ENCODE measurements around the gene SIRPB2. TPM values are rescaled to one million over a fixed set of nuclear protein-coding genes. Genes with fewer than 3 reads are reported as not detected.

SIRPB2 gene
- total RNA-seq, 1 experiment from 2014 or later = not detected

- no peak overlapping the region for H3T11ph ChIP-seq (ENCODE audit: low read length)
- H2BK20ac ChIP-seq (ENCODE audit: low read depth, low read length, poor library complexity, severe bottlenecking) = no peak overlapping the region
- no peak overlapping the region for H2BK120ac ChIP-seq (ENCODE audit: low read depth, low read length, poor library complexity, severe bottlenecking)
- no peaks in the 10 kb centered on the region for H3K9me3 ChIP-seq (ENCODE audit: control insufficient read depth, low read depth, low read length)
- no peak overlapping the region for H3K23ac ChIP-seq (ENCODE audit: insufficient read length, low read depth, low read length)
- no peak overlapping the region; a peak in 1 of 7 replicates for H3K27ac Mint-ChIP-seq
- H3K36me3 Mint-ChIP-seq (ENCODE audit: insufficient read depth in 1 of 3, low read depth in 3 of 3) = no peaks in the 10 kb centered on the region
- H3K4me2 ChIP-seq (ENCODE audit: insufficient read depth, insufficient read length, low read length) = no peak overlapping the region
- H4K20me1 ChIP-seq (ENCODE audit: control insufficient read depth, insufficient read depth, insufficient read length) = no peaks in the 10 kb centered on the region
- no CpG with 5 or more reads among the region's 7 CpGs for WGBS (ENCODE audit: extremely low coverage, insufficient read length, low lambda C conversion rate)
- no peak overlapping the region for H4K8ac ChIP-seq (replicated peaks; ENCODE audit: insufficient read length, low read depth, low read length)
- peaks cover 22% of the 10 kb centered on the region for H3K27me3 Mint-ChIP-seq (ENCODE audit: low read depth)
- H2BK15ac ChIP-seq (ENCODE audit: low read depth, low read length) = no peak overlapping the region
- H3K27me3 ChIP-seq (ENCODE audit: insufficient read depth, low read length) = no peaks in the 10 kb centered on the region
- no peaks in the 10 kb centered on the region for H3K4me1 Mint-ChIP-seq
- no peak overlapping the region for H2BK12ac ChIP-seq (ENCODE audit: insufficient read length, low read depth, low read length)
- no peak overlapping the region for H3K56ac ChIP-seq (ENCODE audit: insufficient read length, low read depth, low read length)
- no peaks in the 10 kb centered on the region for H3K79me1 ChIP-seq (ENCODE audit: insufficient read depth, low read depth, low read length, poor library complexity, severe bottlenecking)
- no peak overlapping the region for H2BK5ac ChIP-seq (ENCODE audit: insufficient read length, low read length)
- no peak overlapping the region for H3K9ac ChIP-seq (ENCODE audit: extremely low read depth, insufficient read length, low read length)
- no peaks in the 10 kb centered on the region for H3K4me1 ChIP-seq (ENCODE audit: insufficient read depth, low read length)
- H2AFZ ChIP-seq (ENCODE audit: low read length) = no peak overlapping the region
- no peak overlapping the region for H4K5ac ChIP-seq (ENCODE audit: insufficient read length, low read depth, low read length)
- no peak for TF ChIP-seq CTCF (conservative IDR thresholded peaks at IDR 0.05)
- H3K4me3 Mint-ChIP-seq = no peak overlapping the region
- no peak overlapping the region for H3K4ac ChIP-seq (ENCODE audit: low read depth, low read length)
- H3K79me2 ChIP-seq (ENCODE audit: insufficient read depth, low read length) = no peaks in the 10 kb centered on the region
- no peaks in the 10 kb centered on the region for H3K9me3 Mint-ChIP-seq
- no peak for DNase-seq
- no peak overlapping the region for H3K27ac ChIP-seq (ENCODE audit: insufficient read length, low read depth, low read length)
- H3K18ac ChIP-seq (ENCODE audit: insufficient read length, low read depth, low read length) = no peak overlapping the region
- no peaks in the 10 kb centered on the region for H3K23me2 ChIP-seq (ENCODE audit: insufficient read length, low read depth, low read length, poor library complexity, severe bottlenecking)
- H4K91ac ChIP-seq (ENCODE audit: insufficient read length, low read depth, low read length) = no peak overlapping the region
- no peak overlapping the region for H3K14ac ChIP-seq (ENCODE audit: insufficient read depth, low read length)
- H2AK5ac ChIP-seq (ENCODE audit: insufficient read length, low read length) = no peak overlapping the region
Observed at GRCh38 chr20:1477896-1478490, 13.2 kb downstream of the SIRPB2 start.
